ENCODE data around the gene RTN4IP1. TPM values are rescaled to one million over a fixed set of nuclear protein-coding genes. Genes with fewer than 3 reads are reported as not detected.
A peak's percentile ranks its signal among the peaks of the same experiment; 100 is the strongest.
"Not testable (repeated sequence)": the region's sequence is repeated elsewhere in the genome, so short reads cannot be mapped to it uniquely, and the experiment has no call there.

Gene RTN4IP1
- total and polyA plus RNA-seq, 2 donors, result 3.6 to 4.3 TPM

GRCh38 chr6:106559659-106560058, 69.6 kb downstream of the RTN4IP1 start:
- H3K27ac ChIP-seq (ENCODE audit: low read depth); H3K36me3 ChIP-seq (ENCODE audit: insufficient read depth); H3K4me3 ChIP-seq (ENCODE audit: low read depth, low read length); DNase-seq (ENCODE audit: extremely low spot score); H3K4me1 ChIP-seq (ENCODE audit: insufficient read depth): not testable (repeated sequence)
- WGBS, result 90% methylated on average over 5 of the region's 5 CpGs

DNA sequence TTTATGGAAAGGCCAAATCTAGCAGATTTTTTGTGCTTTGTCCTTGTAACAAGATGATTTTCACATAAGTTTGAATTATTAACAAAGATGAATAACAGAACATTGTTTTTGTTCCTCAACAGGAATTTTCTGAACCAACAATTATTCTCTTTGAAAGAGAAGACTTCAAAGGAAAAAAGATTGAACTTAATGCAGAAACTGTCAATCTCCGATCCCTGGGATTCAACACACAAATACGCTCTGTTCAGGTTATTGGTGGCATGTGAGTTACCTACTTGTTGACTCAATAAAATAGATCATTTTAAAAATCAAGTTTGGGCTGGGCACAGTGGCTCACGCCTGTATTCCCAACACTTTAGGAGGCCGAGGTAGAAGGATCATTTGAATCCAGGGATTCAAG, 70.9 kb downstream of the RTN4IP1 start:
- Histone ChIP-seq H3K4me3 (ENCODE audit: low read depth, low read length) (no peak overlapping the region), H3K36me3 (ENCODE audit: insufficient read depth) (no peaks in the 10 kb centered on the region), H3K4me1 (ENCODE audit: insufficient read depth) (no peaks in the 10 kb centered on the region), H3K27ac (ENCODE audit: low read depth) (no peak overlapping the region)
- no peak for DNase-seq (ENCODE audit: extremely low spot score)
- WGBS, result 96% methylated on average over 4 of the region's 4 CpGs

GRCh38 chr6:106557837-106558236, 71.5 kb downstream of the RTN4IP1 start:
- H3K36me3 ChIP-seq (ENCODE audit: insufficient read depth), result no peaks in the 10 kb centered on the region
- no peaks in the 10 kb centered on the region for H3K4me1 ChIP-seq (ENCODE audit: insufficient read depth)
- no peak overlapping the region for H3K4me3 ChIP-seq (ENCODE audit: low read depth, low read length)
- DNase-seq (ENCODE audit: extremely low spot score), result no peak
- 66% methylated on average over 2 of the region's 2 CpGs for WGBS
- H3K27ac ChIP-seq (ENCODE audit: low read depth), result no peak overlapping the region

- H3K4me1 ChIP-seq (ENCODE audit: insufficient read depth), result no peaks in the 10 kb centered on the region
- H3K27ac ChIP-seq (ENCODE audit: low read depth), result no peak overlapping the region
- 39% methylated on average over 3 of the region's 3 CpGs for WGBS
- H3K4me3 ChIP-seq (ENCODE audit: low read depth, low read length), result no peak overlapping the region
- H3K36me3 ChIP-seq (ENCODE audit: insufficient read depth), result no peaks in the 10 kb centered on the region
- no peak for DNase-seq (ENCODE audit: extremely low spot score)
These were observed 72.8 kb downstream of the RTN4IP1 start for GRCh38 chr6:106556368-106556960.

DNA sequence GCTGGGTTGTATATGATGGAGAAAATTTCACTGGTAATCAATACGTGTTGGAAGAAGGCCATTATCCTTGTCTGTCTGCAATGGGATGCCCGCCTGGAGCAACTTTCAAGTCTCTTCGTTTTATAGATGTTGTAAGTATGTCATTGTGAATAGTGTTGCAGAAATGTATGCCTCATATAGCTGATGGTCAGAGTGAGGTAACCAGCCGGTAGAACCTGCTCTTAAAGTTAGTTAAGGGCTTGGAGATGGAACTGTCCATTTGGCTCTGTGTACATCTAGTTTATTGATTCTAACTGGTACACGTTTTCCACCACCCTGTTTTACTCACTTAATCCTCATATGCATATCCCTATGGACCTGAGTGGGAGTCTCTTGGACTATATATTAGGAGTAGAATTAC, 73.5 kb downstream of the RTN4IP1 start:
- Histone ChIP-seq H3K4me1 (ENCODE audit: insufficient read depth) (no peaks in the 10 kb centered on the region), H3K4me3 (ENCODE audit: low read depth, low read length) (no peak overlapping the region), H3K36me3 (ENCODE audit: insufficient read depth) (no peaks in the 10 kb centered on the region), H3K27ac (ENCODE audit: low read depth) (no peak overlapping the region)
- DNase-seq (ENCODE audit: extremely low spot score), result no peak
- WGBS, result 68% methylated on average over 5 of the region's 5 CpGs

DNA sequence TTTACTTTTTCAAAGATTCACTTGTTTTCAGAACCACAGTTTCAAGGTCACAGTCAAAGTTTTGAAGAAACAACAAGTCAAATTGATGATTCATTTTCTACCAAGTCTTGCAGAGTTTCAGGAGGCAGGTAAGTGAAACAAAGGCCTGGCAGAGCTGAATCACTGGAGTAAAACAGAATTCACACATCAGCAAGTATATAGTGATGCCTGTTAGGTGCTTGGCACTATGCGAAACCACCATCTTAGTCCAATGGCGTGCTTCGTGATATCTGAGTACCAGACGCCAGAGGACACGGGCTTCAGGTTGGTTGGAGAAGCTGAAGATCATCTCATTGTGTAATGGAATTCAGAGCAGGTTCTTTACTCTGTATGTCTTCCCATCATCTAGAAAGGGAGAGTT, 75.9 kb downstream of the RTN4IP1 start:
- H3K4me3 ChIP-seq (ENCODE audit: low read depth, low read length), result no peak overlapping the region
- peaks cover 2% of the 10 kb centered on the region for H3K36me3 ChIP-seq (ENCODE audit: insufficient read depth)
- no peaks in the 10 kb centered on the region for H3K4me1 ChIP-seq (ENCODE audit: insufficient read depth)
- H3K27ac ChIP-seq (ENCODE audit: low read depth), result no peak overlapping the region
- no peak for DNase-seq (ENCODE audit: extremely low spot score)
- 97% methylated on average over 5 of the region's 5 CpGs for WGBS

DNA sequence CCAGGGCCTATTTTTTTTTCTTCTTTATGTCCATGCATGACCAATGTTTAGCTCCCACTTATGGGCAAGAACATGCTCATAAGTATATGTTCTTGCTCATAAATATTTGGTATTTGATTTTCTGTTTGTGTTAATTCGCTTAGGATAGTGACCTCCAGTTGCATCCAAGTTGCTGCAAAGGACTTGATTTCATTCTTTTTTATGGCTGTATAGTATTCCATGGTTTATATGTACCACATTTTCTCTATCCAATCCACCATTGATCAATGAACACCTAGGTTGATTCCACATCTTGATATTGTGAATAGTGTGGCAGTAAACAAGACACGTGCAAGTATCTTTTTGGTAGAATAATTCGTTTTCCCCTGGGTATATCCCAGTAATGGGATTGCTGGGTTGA, 78.1 kb downstream of the RTN4IP1 start:
- H3K4me3 ChIP-seq (ENCODE audit: low read depth, low read length), result no peak overlapping the region
- H3K36me3 ChIP-seq (ENCODE audit: insufficient read depth), result peaks cover 2% of the 10 kb centered on the region
- no peak overlapping the region for H3K27ac ChIP-seq (ENCODE audit: low read depth)
- WGBS, result 84% methylated on average over 3 of the region's 3 CpGs
- no peak for DNase-seq (ENCODE audit: extremely low spot score)
- no peaks in the 10 kb centered on the region for H3K4me1 ChIP-seq (ENCODE audit: insufficient read depth)

- no peak for DNase-seq (ENCODE audit: extremely low spot score)
- H3K27ac ChIP-seq (ENCODE audit: low read depth), result peak overlapping the region; percentile 18
- H3K4me1 ChIP-seq (ENCODE audit: insufficient read depth), result peaks cover 2% of the 10 kb centered on the region
- peaks cover 2% of the 10 kb centered on the region for H3K36me3 ChIP-seq (ENCODE audit: insufficient read depth)
- 83% methylated on average over 1 of the region's 1 CpG for WGBS
- no peak overlapping the region for H3K4me3 ChIP-seq (ENCODE audit: low read depth, low read length)
These were observed 79.8 kb downstream of the RTN4IP1 start for GRCh38 chr6:106549521-106549920.

DNA sequence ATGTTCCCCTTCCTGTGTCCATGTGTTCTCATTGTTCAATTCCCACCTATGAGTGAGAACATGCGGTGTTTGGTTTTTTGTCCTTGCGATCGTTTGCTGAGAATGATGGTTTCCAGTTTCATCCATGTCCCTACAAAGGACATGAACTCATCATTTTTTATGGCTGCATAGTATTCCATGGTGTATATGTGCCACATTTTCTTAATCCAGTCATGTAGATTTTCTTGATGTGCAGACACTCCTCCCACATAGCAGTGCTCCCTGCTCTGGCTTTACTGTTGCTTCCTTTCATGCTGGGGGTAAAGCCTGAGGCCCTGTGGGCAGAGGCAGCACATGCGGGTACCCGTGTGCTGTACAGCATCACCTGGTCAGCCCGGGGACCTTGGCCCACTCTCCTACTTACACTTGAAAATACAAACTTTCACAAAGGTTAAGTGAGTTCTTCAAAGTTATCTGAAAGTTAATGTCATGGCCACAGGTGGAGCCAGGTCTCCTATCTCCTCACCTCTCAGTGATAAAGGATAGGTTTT, 80.3 kb downstream of the RTN4IP1 start:
- H3K4me1 ChIP-seq (ENCODE audit: insufficient read depth); H3K36me3 ChIP-seq (ENCODE audit: insufficient read depth); H3K4me3 ChIP-seq (ENCODE audit: low read depth, low read length); DNase-seq (ENCODE audit: extremely low spot score); H3K27ac ChIP-seq (ENCODE audit: low read depth): not testable (repeated sequence)
- WGBS, result 96% methylated on average over 3 of the region's 6 CpGs

GRCh38 chr6:106547601-106548453, 81.5 kb downstream of the RTN4IP1 start:
- no peak overlapping the region for H3K4me3 ChIP-seq (ENCODE audit: low read depth, low read length)
- peaks cover 2% of the 10 kb centered on the region for H3K36me3 ChIP-seq (ENCODE audit: insufficient read depth)
- no peak for DNase-seq (ENCODE audit: extremely low spot score)
- 31% methylated on average over 6 of the region's 6 CpGs for WGBS
- H3K27ac ChIP-seq (ENCODE audit: low read depth), result peak overlapping the region; percentile 5
- H3K4me1 ChIP-seq (ENCODE audit: insufficient read depth), result peaks cover 2% of the 10 kb centered on the region

DNA sequence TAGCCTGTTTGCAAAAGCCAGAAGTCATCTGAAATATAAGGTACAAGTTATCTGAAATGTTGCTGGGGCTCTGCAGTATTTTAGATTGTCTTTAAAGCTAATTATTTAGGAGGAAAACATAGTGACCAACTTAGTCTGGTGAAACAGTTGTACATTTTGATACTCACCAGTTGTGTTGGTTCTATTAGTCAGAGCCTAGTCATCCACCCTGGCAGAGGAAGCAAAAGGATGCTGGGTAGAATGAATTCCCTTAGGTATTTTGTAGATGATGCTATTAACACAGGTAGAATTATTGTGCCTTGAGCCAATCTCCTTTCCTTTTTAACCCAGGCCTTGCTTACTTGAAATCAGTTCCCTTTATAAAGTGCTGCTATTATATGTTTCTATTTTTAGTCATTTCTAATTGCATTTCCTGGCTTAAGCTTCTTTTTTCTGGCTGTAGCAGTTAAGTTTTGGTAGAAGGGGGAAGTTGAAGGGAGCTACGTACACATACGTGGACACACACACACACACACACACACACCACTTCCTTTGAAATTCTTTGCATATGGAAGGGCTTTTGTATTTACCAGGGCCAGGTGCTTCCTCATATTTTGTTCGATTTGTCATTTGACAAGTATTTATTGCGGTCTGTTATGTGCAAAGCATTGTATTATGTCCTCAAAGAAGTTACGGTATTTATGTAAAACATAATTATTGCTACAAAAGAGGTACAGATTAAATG, 82.4 kb downstream of the RTN4IP1 start:
- Histone ChIP-seq H3K36me3 (ENCODE audit: insufficient read depth) (peaks cover 2% of the 10 kb centered on the region), H3K27ac (ENCODE audit: low read depth) (no peak overlapping the region), H3K4me3 (ENCODE audit: low read depth, low read length) (no peak overlapping the region), H3K4me1 (ENCODE audit: insufficient read depth) (peaks cover 2% of the 10 kb centered on the region)
- DNase-seq (ENCODE audit: extremely low spot score), result no peak
- 41% methylated on average over 5 of the region's 5 CpGs for WGBS

DNA sequence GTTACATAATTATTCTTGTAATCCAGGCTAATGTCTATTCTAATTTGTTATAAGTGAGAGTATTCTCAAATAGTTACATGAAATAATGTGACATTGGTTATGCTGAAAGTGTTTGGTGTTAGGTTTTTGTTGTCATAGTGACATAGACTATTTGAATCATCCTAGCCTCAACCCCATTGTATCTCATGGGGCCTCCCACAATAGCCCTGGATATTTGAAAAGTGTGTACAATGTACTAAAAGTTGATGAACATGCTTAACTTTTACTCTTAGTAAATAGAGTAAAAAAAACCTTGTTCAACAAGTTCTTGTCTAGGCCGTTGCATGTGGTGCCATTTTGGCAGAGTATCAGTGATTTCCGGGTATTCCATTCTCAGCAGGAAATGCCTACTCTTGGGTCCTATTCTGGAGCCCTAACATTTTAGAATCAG, 83.0 kb downstream of the RTN4IP1 start:
- peaks cover 3% of the 10 kb centered on the region for H3K36me3 ChIP-seq (ENCODE audit: insufficient read depth)
- H3K4me3 ChIP-seq (ENCODE audit: low read depth, low read length), result no peak overlapping the region
- 59% methylated on average over 2 of the region's 2 CpGs for WGBS
- peak overlapping the region; percentile 16 for H3K27ac ChIP-seq (ENCODE audit: low read depth)
- no peak for DNase-seq (ENCODE audit: extremely low spot score)
- H3K4me1 ChIP-seq (ENCODE audit: insufficient read depth), result peaks cover 2% of the 10 kb centered on the region

- 75% methylated on average over 6 of the region's 6 CpGs for WGBS
- Histone ChIP-seq H3K4me3 (ENCODE audit: low read depth, low read length) (no peak overlapping the region), H3K27ac (ENCODE audit: low read depth) (no peak overlapping the region), H3K36me3 (ENCODE audit: insufficient read depth) (peaks cover 1% of the 10 kb centered on the region), H3K4me1 (ENCODE audit: insufficient read depth) (peaks cover 2% of the 10 kb centered on the region)
- no peak for DNase-seq (ENCODE audit: extremely low spot score)
These were observed 88.4 kb downstream of the RTN4IP1 start for GRCh38 chr6:106540907-106541306.

Data from urinary bladder (tissue), 4 donors.